ENCODE data around the gene ANO10.

DNA sequence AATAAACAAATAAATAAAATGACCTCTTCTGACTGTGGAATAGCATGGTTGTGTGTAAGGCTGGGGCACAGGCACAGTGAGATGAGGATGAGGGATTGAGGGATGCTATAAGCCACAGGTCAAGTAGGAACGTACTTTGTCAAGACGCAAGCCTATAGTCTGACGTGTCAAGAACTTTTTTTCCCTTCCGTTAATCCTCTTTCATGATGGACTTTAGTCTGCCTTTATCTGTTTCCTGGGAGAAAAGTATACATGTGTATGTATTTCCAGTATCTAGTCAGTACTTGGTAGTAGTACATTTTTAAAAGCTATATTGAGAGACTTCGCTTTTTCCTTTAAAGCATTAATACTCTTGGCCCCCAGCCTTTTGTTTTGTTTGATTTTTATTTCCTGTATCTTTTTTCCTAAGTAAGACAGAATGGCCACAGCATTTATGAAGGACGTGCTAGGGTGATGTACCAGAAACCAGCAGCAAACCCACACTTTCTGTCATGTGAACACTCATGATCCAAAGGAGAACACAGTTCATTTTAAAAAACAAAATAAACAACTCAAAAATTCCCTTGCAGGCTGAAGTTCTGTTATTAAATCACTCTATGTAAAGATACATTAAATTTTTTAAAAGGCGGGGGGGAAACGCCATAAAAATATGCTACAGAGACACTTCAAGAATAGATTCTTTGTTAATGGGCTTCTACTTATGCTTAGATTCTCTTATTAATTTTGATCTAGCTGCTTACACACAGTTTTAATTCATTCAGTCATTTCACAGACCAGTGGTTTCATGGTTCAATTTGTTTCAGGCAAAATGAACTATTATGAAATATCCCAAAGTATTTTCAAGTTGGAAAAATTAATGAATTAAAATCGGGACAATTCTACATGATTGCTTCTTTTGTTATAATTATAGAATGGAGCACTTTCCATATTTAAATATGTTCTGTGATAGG is 220.8 kb downstream of the ANO10 start:
- TF ChIP-seq, protein P1, sequence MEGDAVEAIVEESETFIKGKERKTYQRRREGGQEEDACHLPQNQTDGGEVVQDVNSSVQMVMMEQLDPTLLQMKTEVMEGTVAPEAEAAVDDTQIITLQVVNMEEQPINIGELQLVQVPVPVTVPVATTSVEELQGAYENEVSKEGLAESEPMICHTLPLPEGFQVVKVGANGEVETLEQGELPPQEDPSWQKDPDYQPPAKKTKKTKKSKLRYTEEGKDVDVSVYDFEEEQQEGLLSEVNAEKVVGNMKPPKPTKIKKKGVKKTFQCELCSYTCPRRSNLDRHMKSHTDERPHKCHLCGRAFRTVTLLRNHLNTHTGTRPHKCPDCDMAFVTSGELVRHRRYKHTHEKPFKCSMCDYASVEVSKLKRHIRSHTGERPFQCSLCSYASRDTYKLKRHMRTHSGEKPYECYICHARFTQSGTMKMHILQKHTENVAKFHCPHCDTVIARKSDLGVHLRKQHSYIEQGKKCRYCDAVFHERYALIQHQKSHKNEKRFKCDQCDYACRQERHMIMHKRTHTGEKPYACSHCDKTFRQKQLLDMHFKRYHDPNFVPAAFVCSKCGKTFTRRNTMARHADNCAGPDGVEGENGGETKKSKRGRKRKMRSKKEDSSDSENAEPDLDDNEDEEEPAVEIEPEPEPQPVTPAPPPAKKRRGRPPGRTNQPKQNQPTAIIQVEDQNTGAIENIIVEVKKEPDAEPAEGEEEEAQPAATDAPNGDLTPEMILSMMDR (conservative IDR thresholded peaks at IDR 0.05; ENCODE audit: low read depth, low read length), result no peak
- TF ChIP-seq EZH2 (IDR thresholded peaks at IDR 0.05; ENCODE audit: borderline replicate concordance, low read depth, low read length, poor library complexity, severe bottlenecking), result no peak
